ENCODE measurements around the gene CST9.
"Not testable (repeated sequence)": the region's sequence is repeated elsewhere in the genome, so short reads cannot be mapped to it uniquely, and the experiment has no call there.

CST9 gene

DNA sequence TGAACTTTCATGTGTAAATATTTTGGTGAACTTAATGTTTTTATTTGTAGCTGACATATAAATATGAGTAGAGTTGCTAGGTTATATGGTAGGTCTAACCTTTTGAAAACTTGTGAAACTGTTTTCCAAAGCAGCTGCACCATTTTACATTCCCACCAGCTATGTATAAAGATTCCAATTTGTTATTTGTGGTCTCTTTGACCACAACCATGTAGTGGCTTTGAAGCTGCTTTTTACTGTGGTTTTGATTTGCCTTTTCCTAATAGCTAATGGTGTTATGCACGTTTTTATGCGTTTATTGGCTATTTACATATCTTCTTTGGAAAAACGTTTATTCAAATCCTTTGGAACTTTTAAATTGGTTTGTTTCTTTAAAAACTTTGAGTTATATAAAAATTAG, 21.8 kb upstream of the CST9 start:
- Histone ChIP-seq H3K4me3 (no peak overlapping the region), H3K27ac (no peak overlapping the region)
- DNase-seq (ENCODE audit: low spot score) = no peak
- no peak for TF ChIP-seq CTCF (IDR thresholded peaks at IDR 0.05)

GRCh38 chr20:23626040-23626620, 20.4 kb upstream of the CST9 start:
- DNase-seq (ENCODE audit: low spot score) = no peak
- no peak for TF ChIP-seq CTCF (IDR thresholded peaks at IDR 0.05)
- Histone ChIP-seq H3K4me3 (no peak overlapping the region), H3K27ac (no peak overlapping the region)

- no peak for TF ChIP-seq CTCF (IDR thresholded peaks at IDR 0.05)
- H3K27ac ChIP-seq = no peak overlapping the region
- DNase-seq (ENCODE audit: low spot score) = no peak
- H3K4me3 ChIP-seq = no peak overlapping the region
Measured at GRCh38 chr20:23625236-23625964, 19.7 kb upstream of the CST9 start.

- TF ChIP-seq CTCF (IDR thresholded peaks at IDR 0.05) = no peak
- H3K4me3 ChIP-seq = no peak overlapping the region
- DNase-seq (ENCODE audit: low spot score) = no peak
- H3K27ac ChIP-seq = peak overlapping the region; percentile 82 to 96
Measured at GRCh38 chr20:23624324-23624691, 18.6 kb upstream of the CST9 start.

- Histone ChIP-seq H3K27ac (peak overlapping the region; percentile 82 to 96), H3K4me3 (no peak overlapping the region)
- no peak for TF ChIP-seq CTCF (IDR thresholded peaks at IDR 0.05)
- DNase-seq (ENCODE audit: low spot score) = no peak
Measured at GRCh38 chr20:23623666-23624323, 18.1 kb upstream of the CST9 start.

DNA sequence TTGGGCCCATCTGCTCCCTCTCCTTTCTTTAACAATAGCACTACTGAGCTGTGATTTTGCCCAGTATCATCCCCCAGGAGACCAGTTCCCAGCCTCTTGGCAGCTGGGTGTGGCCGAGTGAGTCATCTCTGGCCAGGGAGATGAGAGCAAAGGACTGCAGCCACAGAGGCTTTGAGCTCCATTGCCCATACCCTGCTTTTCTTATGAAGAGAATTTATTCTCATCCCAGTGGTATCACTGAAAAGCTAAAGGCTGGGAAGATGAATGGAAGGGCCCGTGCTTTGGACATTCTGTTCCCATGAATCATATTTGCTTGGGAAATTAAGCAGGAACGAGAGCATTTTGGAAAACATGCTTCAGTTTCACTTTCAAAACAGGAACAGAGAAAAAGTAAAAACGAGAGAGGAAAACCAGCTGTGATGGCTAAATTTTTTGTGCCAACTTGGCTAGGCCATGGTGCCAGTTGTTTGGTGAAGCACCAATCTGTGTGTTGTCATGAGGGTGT, 17.2 kb upstream of the CST9 start:
- H3K4me3 ChIP-seq = peak overlapping the region; percentile 65
- H3K27ac ChIP-seq = peak overlapping the region; percentile 82 to 96
- no peak for TF ChIP-seq CTCF (IDR thresholded peaks at IDR 0.05)
- peak; percentile 89 for DNase-seq (ENCODE audit: low spot score)

DNA sequence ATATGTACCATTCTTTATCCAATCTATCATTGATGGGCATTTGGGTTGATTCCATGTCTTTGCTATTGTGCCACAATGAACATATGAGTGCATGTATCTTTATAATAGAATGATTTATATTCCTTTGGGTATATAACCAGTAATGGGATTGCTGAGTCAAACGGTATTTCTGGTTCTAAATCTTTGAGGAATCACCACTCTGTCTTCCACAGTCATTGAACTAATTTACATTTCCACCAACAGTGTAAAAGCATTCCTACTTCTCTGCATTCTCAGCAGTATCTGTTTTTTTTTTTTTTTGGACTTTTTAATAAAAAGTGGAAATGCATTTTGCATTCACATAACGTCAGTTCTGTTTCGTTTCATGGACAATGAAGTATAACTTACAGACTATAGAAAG, 16.7 kb upstream of the CST9 start:
- DNase-seq (ENCODE audit: low spot score) = not testable (repeated sequence)
- peak overlapping the region; percentile 65 for H3K4me3 ChIP-seq

DNA sequence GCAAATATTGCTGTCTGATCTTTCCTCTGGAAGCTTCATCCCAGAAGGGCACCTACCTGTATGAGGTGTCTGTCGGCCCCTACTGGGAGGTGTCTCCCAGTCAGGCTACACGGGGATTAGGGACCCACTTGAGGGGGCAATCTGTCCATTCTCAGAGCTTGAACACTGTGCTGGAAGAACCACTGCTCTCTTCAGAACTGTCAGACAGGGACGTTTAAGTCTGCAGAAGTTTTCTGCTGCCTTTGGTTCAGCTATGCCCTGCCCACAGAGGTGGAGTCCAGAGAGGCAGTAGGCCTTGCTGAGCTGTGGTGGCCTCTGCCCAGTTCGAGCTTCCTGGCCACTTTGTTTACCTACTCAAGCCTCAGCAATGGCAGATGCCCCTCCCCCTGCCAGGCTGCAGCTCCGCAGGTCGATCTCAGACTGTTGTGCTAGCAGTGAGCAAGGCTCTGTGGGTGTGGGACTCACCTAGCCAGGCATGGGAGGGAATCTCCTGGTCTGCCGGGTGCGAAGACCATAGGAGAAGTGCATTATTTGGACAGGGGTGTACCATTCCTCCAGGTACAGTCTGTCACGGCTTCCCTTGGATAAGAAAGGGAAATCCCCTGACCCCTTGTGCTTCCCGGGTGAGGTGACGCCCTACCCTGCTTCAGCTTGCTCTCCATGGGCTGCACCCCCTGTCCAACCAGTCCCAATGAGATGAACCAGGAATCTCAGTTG, 15.1 kb upstream of the CST9 start:
- not testable (repeated sequence) for H3K27ac ChIP-seq, H3K4me3 ChIP-seq
- DNase-seq (ENCODE audit: low spot score) = peak; percentile 53

More for the DNA sequence above, 16.7 kb upstream of the CST9 start:
- peak overlapping the region; percentile 82 to 96 for H3K27ac ChIP-seq
